Breast epithelium (tissue), 4 donors: ENCODE data around the gene AMPD1. TPM values are rescaled to one million over a fixed set of nuclear protein-coding genes. Genes with fewer than 3 reads are reported as not detected.

Experiments used
- DNase-seq, 2 donors: peaks; one replicate each; pipeline ENCODE4 v3.0.0-alpha.2; 2019; ENCODE audit warnings: low spot score in 2 of 2
- H3K27ac ChIP-seq, 2 donors: fragments of 200-600 bp; sonication (generic) in 1 of 2; one replicate each; pipeline ENCODE4 v1.5.1; 2016 to 2019; ENCODE audit warnings: mild to moderate bottlenecking in 1 of 2
- H3K27me3 ChIP-seq, 2 donors: fragments of 200-600 bp; sonication (generic) in 1 of 2; one replicate each; pipeline versions ENCODE4 v1.5.1 to v1.6.0; 2017 to 2019; ENCODE audit warnings: control low read depth in 1 of 2, mild to moderate bottlenecking in 1 of 2
- H3K36me3 ChIP-seq: fragments of 200-600 bp; one replicate; pipeline ENCODE4 v1.5.1; 2019
- H3K4me1 ChIP-seq, 2 donors: fragments of 200-600 bp; sonication (generic); one replicate each; pipeline ENCODE4 v1.5.1; 2016 to 2019; ENCODE audit warnings: control low read depth in 1 of 2
- H3K4me3 ChIP-seq, 3 donors: fragments of 200-600 bp; sonication (generic); 1 replicate in 2 of 3; 2 replicates in 1 of 3; pipeline ENCODE4 v1.5.1; 2016 to 2019; ENCODE audit warnings: mild to moderate bottlenecking in 3 of 3, moderate library complexity in 2 of 3
- H3K9me3 ChIP-seq, 2 donors: fragments of 200-600 bp; sonication (generic) in 1 of 2; one replicate each; pipeline ENCODE4 v1.5.1; 2016 to 2019; ENCODE audit warnings: control low read depth in 1 of 2
- POLR2A ChIP-seq: fragments of 450-650 bp; IDR thresholded peaks from one replicate; pipeline ENCODE4 v1.6.1; 2016; ENCODE audit warnings: antibody characterized with exemption, mild to moderate bottlenecking, moderate library complexity
- POLR2AphosphoS5 ChIP-seq, 3 donors: sonication (generic); formaldehyde crosslinking; IDR thresholded peaks; one replicate each; pipeline ENCODE4 v1.6.1; 2017; ENCODE audit warnings: antibody characterized with exemption in 3 of 3
- intact Hi-C: fragments of 100-400 bp; cut with DNase I; formaldehyde crosslinking; loops from one replicate; pipeline ENCODE4 v1.15.1; 2023; ENCODE audit warnings: low total_unique reads
- total RNA-seq, 3 donors: library from RNA; depleted of rRNA; stranded (reverse); fragments of >200 nt; gene quantifications; one replicate each; pipeline ENCODE4 v1.1.0, GENCODE V29; 2016
- TF ChIP-seq, protein P1 (sequence below), 3 donors: fragments of 450-650 bp; IDR thresholded peaks; one replicate each; pipeline ENCODE4 v1.5.1; 2016 to 2017; ENCODE audit warnings: antibody characterized with exemption in 3 of 3, mild to moderate bottlenecking in 3 of 3, moderate library complexity in 3 of 3

Gene AMPD1
- total RNA-seq, 3 donors from 2014 or later = 2.3 to 2.9 TPM; not detected in 1

DNA sequence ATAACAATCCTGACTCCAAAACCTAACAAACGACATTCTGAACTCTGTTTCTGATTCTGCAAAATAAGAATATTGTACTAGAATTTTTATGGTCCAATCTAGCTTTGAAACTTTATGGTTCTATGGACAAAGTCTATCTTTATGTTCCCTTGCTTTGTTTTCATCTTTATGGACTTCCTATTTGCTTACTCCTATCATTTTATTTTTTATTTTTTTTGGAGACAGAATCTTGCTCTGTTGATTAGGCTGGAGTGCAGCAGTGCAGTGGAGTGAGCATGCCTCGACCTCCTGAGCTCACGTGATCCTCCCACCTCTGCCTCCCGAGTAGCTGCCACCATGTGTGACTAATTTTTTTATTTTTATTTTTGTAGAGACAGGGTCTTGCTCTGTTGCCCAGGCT, 17.6 kb upstream of the AMPD1 start:
- Histone ChIP-seq H3K4me1 (no peaks in the 10 kb centered on the region), H3K27me3 (no peaks in the 10 kb centered on the region), H3K27ac (no peak overlapping the region), H3K9me3 (no peaks in the 10 kb centered on the region), H3K4me3 (no peak overlapping the region), H3K36me3 (no peaks in the 10 kb centered on the region)
- DNase-seq = no peak
- TF ChIP-seq, protein P1, sequence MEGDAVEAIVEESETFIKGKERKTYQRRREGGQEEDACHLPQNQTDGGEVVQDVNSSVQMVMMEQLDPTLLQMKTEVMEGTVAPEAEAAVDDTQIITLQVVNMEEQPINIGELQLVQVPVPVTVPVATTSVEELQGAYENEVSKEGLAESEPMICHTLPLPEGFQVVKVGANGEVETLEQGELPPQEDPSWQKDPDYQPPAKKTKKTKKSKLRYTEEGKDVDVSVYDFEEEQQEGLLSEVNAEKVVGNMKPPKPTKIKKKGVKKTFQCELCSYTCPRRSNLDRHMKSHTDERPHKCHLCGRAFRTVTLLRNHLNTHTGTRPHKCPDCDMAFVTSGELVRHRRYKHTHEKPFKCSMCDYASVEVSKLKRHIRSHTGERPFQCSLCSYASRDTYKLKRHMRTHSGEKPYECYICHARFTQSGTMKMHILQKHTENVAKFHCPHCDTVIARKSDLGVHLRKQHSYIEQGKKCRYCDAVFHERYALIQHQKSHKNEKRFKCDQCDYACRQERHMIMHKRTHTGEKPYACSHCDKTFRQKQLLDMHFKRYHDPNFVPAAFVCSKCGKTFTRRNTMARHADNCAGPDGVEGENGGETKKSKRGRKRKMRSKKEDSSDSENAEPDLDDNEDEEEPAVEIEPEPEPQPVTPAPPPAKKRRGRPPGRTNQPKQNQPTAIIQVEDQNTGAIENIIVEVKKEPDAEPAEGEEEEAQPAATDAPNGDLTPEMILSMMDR (IDR thresholded peaks at IDR 0.05) = no peak
- no peak for TF ChIP-seq POLR2AphosphoS5 (IDR thresholded peaks at IDR 0.05)
- TF ChIP-seq POLR2A = no peak
- intact Hi-C loops = loop anchor here (5.0 kb wide), 1 partner anchor 294 kb away; no protein-coding TSS in a partner anchor

DNA sequence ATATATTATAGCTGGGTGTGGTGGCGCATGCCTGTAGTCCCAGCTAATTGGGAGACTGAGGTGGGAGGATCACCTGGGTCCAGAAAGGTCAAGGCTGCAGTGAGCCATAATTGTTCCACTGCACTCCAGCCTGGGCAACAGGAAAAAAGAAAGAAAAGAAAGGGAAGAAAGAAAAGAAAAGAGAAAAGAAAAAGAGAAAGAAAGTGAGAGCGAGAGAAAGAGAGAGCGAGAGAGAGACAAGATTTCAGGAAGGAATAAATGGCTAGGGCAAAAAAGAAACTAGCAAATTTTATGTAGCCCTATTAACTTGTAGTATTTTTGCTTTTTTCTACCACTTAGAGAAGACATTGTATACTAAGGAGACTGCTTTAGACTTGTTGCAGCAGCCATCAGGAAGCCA, 15.0 kb upstream of the AMPD1 start:
- Histone ChIP-seq H3K27ac (no peak overlapping the region), H3K9me3 (no peaks in the 10 kb centered on the region), H3K4me1 (no peaks in the 10 kb centered on the region), H3K27me3 (no peaks in the 10 kb centered on the region), H3K36me3 (no peaks in the 10 kb centered on the region), H3K4me3 (no peak overlapping the region)
- DNase-seq = no peak
- TF ChIP-seq POLR2AphosphoS5 (IDR thresholded peaks at IDR 0.05) = no peak
- no peak for TF ChIP-seq POLR2A
- TF ChIP-seq, protein P1 (IDR thresholded peaks at IDR 0.05) = no peak
- intact Hi-C loops = loop anchor here (5.0 kb wide), 1 partner anchor 297 kb away; no protein-coding TSS in a partner anchor

DNA sequence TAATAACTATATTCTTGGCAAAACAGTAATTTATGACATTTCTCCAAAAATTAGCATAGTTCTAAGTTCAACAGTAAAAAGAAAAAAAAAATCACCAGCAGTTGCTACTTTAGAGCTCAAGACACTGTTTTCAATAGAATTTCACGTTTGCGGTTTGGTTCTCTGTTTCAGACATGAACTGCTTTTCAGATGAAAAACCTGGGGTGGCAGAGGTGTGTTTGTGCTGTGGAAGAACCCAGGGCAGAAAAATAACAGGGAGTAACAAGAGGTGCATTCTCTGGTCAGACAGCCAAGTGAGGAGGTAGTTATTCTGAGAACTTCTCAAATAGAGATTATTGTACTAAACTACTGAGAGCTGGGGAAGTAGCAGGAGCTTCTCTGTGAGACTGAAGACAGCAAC, 12.3 kb upstream of the AMPD1 start:
- no peaks in the 10 kb centered on the region for H3K27me3 ChIP-seq
- no peak for DNase-seq
- no peaks in the 10 kb centered on the region for H3K4me1 ChIP-seq
- no peak overlapping the region for H3K27ac ChIP-seq
- intact Hi-C loops = no loop called here
- no peaks in the 10 kb centered on the region for H3K9me3 ChIP-seq
- no peak overlapping the region for H3K4me3 ChIP-seq
- TF ChIP-seq, protein P1 (IDR thresholded peaks at IDR 0.05) = no peak
- TF ChIP-seq POLR2AphosphoS5 (IDR thresholded peaks at IDR 0.05) = no peak
- TF ChIP-seq POLR2A = no peak
- no peaks in the 10 kb centered on the region for H3K36me3 ChIP-seq

DNA sequence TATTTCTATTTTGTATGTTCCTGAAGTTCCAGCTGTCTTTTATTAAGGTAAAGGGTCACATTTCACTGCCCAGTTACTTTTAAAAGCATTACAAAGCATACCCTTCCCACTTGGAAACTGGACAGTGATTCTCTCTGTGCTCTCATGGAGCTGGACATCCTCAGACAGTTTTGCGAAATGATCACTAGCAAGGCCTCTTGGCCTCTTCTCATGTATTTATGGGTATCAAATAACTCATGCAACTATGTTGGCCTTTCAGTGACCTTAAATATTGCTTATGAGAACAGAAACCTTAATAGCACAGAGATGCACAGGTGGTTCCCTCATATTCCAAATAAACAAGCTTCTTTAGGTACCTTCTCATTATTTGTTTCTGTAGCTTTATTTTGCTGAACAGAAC, 7.9 kb upstream of the AMPD1 start:
- DNase-seq = no peak
- H3K4me1 ChIP-seq = no peaks in the 10 kb centered on the region
- no peaks in the 10 kb centered on the region for H3K27me3 ChIP-seq
- H3K27ac ChIP-seq = no peak overlapping the region
- H3K36me3 ChIP-seq = no peaks in the 10 kb centered on the region
- intact Hi-C loops = no loop called here
- TF ChIP-seq POLR2A = no peak
- TF ChIP-seq POLR2AphosphoS5 (IDR thresholded peaks at IDR 0.05) = no peak
- TF ChIP-seq, protein P1 (IDR thresholded peaks at IDR 0.05) = no peak
- no peaks in the 10 kb centered on the region for H3K9me3 ChIP-seq
- no peak overlapping the region for H3K4me3 ChIP-seq

DNA sequence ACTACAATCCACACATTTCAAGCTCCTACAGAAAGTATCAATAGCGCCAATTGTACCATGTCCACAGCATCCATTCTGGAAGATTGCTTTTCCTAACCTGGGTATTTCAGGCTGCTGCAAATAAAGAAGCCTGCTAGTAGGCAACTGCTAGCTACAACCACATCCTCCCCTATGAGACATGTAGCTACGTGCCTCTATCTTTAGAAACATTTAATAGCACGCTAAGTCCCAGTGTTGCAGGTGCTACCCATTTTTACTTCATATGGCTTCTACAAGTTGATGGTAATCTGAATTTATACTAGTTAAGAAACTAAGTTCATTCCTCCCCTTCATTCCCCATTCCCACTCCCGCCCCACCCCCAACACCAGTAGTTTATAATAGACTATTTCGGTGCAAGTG, 7.4 kb upstream of the AMPD1 start:
- TF ChIP-seq, protein P1 (IDR thresholded peaks at IDR 0.05) = no peak
- no peak for TF ChIP-seq POLR2AphosphoS5 (IDR thresholded peaks at IDR 0.05)
- TF ChIP-seq POLR2A = no peak
- no peak for DNase-seq
- intact Hi-C loops = no loop called here
- Histone ChIP-seq H3K27me3 (no peaks in the 10 kb centered on the region), H3K4me3 (no peak overlapping the region), H3K9me3 (no peaks in the 10 kb centered on the region), H3K27ac (no peak overlapping the region), H3K4me1 (no peaks in the 10 kb centered on the region), H3K36me3 (no peaks in the 10 kb centered on the region)
